Measurements from ENCODE around the gene ELOB. TPM values are rescaled to one million over a fixed set of nuclear protein-coding genes. Genes with fewer than 3 reads are reported as not detected.

The ELOB gene
- total RNA-seq, 4 donors from 2014 or later: 186 to 446 (median 288) TPM

GRCh38 chr16:2743007-2743810, 33.9 kb downstream of the ELOB start:
- no peak for DNase-seq
- intact Hi-C loops (cut with DNase I): no loop called here
- Histone ChIP-seq H3K4me1 (peaks cover 0 to 18% (median 4%) of the 10 kb centered on the region in 3 donors), H3K27ac (no peak overlapping the region), H3K4me3 (no peak overlapping the region), H3K9me3 (no peaks in the 10 kb centered on the region), H3K27me3 (peaks cover 0 to 22% (median 0%) of the 10 kb centered on the region in 4 donors), H3K36me3 (no peaks in the 10 kb centered on the region)
- TF ChIP-seq CTCF (IDR thresholded peaks at IDR 0.05) (no peak), POLR2A (IDR thresholded peaks at IDR 0.05) (no peak)
- WGBS, 2 donors: 83 to 87% methylated on average over 7 to 14 of the region's 19 CpGs

GRCh38 chr16:2742323-2743006, 34.6 kb downstream of the ELOB start:
- Histone ChIP-seq H3K27ac (no peak overlapping the region), H3K27me3 (peaks cover 0 to 28% (median 0%) of the 10 kb centered on the region in 4 donors), H3K36me3 (no peaks in the 10 kb centered on the region), H3K9me3 (no peaks in the 10 kb centered on the region), H3K4me1 (peaks cover 0 to 18% (median 4%) of the 10 kb centered on the region in 3 donors), H3K4me3 (no peak overlapping the region)
- no peak for DNase-seq
- WGBS, 2 donors: 83 to 87% methylated on average over 5 to 12 of the region's 12 CpGs
- TF ChIP-seq CTCF (IDR thresholded peaks at IDR 0.05) (no peak), POLR2A (IDR thresholded peaks at IDR 0.05) (no peak)
- intact Hi-C loops (cut with DNase I): no loop called here

- Histone ChIP-seq H3K27ac (no peak overlapping the region), H3K4me3 (no peak overlapping the region), H3K36me3 (no peaks in the 10 kb centered on the region), H3K27me3 (peaks cover 0 to 34% (median 0%) of the 10 kb centered on the region in 4 donors), H3K9me3 (no peaks in the 10 kb centered on the region), H3K4me1 (peaks cover 0 to 18% (median 4%) of the 10 kb centered on the region in 3 donors)
- WGBS, 2 donors: 100% methylated on average over 2 of the region's 4 CpGs; no CpG with 5 or more reads in 1 of the 2 donors
- TF ChIP-seq POLR2A (IDR thresholded peaks at IDR 0.05) (no peak), CTCF (IDR thresholded peaks at IDR 0.05) (no peak)
- no peak for DNase-seq
- intact Hi-C loops (cut with DNase I): no loop called here
Measured at GRCh38 chr16:2741168-2741567, 35.9 kb downstream of the ELOB start.

GRCh38 chr16:2740476-2740875, 36.6 kb downstream of the ELOB start:
- no peak overlapping the region for H3K27ac ChIP-seq
- H3K4me3 ChIP-seq: no peak overlapping the region
- intact Hi-C loops (cut with DNase I): no loop called here
- no peaks in the 10 kb centered on the region for H3K9me3 ChIP-seq
- TF ChIP-seq POLR2A (IDR thresholded peaks at IDR 0.05): no peak
- TF ChIP-seq CTCF (IDR thresholded peaks at IDR 0.05): no peak
- DNase-seq: no peak
- H3K4me1 ChIP-seq: peaks cover 0 to 18% (median 4%) of the 10 kb centered on the region in 3 donors
- no peaks in the 10 kb centered on the region for H3K36me3 ChIP-seq
- H3K27me3 ChIP-seq: peaks cover 0 to 34% (median 0%) of the 10 kb centered on the region in 4 donors
- 84 to 85% methylated on average over 4 to 6 of the region's 6 CpGs for WGBS, 2 donors
